SK-N-SH (cell line): ENCODE data around the gene HDDC2. TPM values are rescaled to one million over a fixed set of nuclear protein-coding genes. Genes with fewer than 3 reads are reported as not detected.

Experiments
- CTCF ChIA-PET: fragments of 300-600, 350-600 bp; formaldehyde crosslinking; extraction: SDS; loops from one replicate; lab custom pipeline; 2021; lab: Yijun Ruan, JAX
- POLR2A ChIA-PET: fragments of 350-600 bp; sonication (Branson Sonifier 250); formaldehyde crosslinking; extraction: SDS; loops from one replicate; lab custom pipeline; 2020; ENCODE audit warnings: antibody characterized with exemption, inconsistent platforms; lab: Yijun Ruan, JAX
- DNase-seq: peaks from one replicate; pipeline ENCODE4 v3.0.0; 2012
- H2AFZ ChIP-seq: fragments of 200-600 bp; sonication (generic); 2 replicates; pipeline ENCODE4 v1.8.1; 2016; ENCODE audit warnings: antibody characterized with exemption, mild to moderate bottlenecking, low read depth
- H3F3A ChIP-seq: fragments of 200-600 bp; sonication (generic); replicated peaks from 2 replicates; pipeline ENCODE3; 2016; ENCODE audit warnings: antibody characterized with exemption, mild to moderate bottlenecking; ENCODE audit not compliant: insufficient read depth
- H3K27ac ChIP-seq, 2 experiments: fragments of 200-500 bp in 1 of 2; fragments of 200-600 bp in 1 of 2; sonication (Bioruptor generic) in 1 of 2; sonication (generic), shearing (Covaris generic) in 1 of 2; 2 replicates each; pipeline versions ENCODE4 v1.5.1 to v1.6.1; 2014 to 2016; ENCODE audit warnings: low read depth in 2 of 2, inconsistent platforms in 1 of 2, low read length in 1 of 2, mild to moderate bottlenecking in 1 of 2, mixed read lengths in 1 of 2
- H3K27me3 ChIP-seq: fragments of 200-600 bp; sonication (generic), shearing (Covaris generic); 2 replicates; pipeline ENCODE4 v1.6.1; 2016; ENCODE audit warnings: mixed run types; ENCODE audit not compliant: insufficient read depth
- H3K36me3 ChIP-seq, 2 experiments: fragments of 200-500 bp in 1 of 2; fragments of 200-600 bp in 1 of 2; sonication (Bioruptor generic) in 1 of 2; sonication (generic) in 1 of 2; replicated peaks in 1 of 2; 2 replicates each; pipeline versions ENCODE3 to v1.5.1; 2014 to 2016; ENCODE audit warnings: low read length in 1 of 2, mild to moderate bottlenecking in 1 of 2; ENCODE audit not compliant: insufficient read depth in 2 of 2, control insufficient read depth in 1 of 2
- H3K4me1 ChIP-seq, 2 experiments: fragments of 200-500 bp in 1 of 2; fragments of 200-600 bp in 1 of 2; sonication (Bioruptor generic) in 1 of 2; sonication (generic), shearing (Covaris generic) in 1 of 2; 2 replicates each; pipeline versions ENCODE4 v1.5.1 to v1.6.1; 2014 to 2016; ENCODE audit warnings: low read depth in 1 of 2, low read length in 1 of 2, mixed run types in 1 of 2; ENCODE audit not compliant: insufficient read depth in 2 of 2, control insufficient read depth in 1 of 2
- H3K4me2 ChIP-seq: fragments of 200-600 bp; sonication (generic), shearing (Covaris generic); 2 replicates; pipeline ENCODE4 v1.6.1; 2017; ENCODE audit warnings: mixed run types
- H3K4me3 ChIP-seq, 2 experiments: fragments of 200-500 bp in 1 of 2; fragments of 200-600 bp in 1 of 2; sonication (Bioruptor generic) in 1 of 2; sonication (generic), shearing (Covaris generic) in 1 of 2; 2 replicates each; pipeline versions ENCODE4 v1.5.1 to v1.8.1; 2014 to 2016; ENCODE audit warnings: low read depth in 2 of 2, inconsistent platforms in 1 of 2, low read length in 1 of 2, mild to moderate bottlenecking in 1 of 2, mixed read lengths in 1 of 2, moderate library complexity in 1 of 2
- H3K79me2 ChIP-seq: fragments of 200-600 bp; sonication (generic); 2 replicates; pipeline ENCODE4 v1.8.1; 2017; ENCODE audit warnings: mild to moderate bottlenecking; ENCODE audit not compliant: insufficient read depth
- H3K9ac ChIP-seq: fragments of 200-600 bp; sonication (generic); 2 replicates; pipeline ENCODE4 v1.6.1; 2017; ENCODE audit warnings: mixed run types
- H3K9me2 ChIP-seq: fragments of 200-600 bp; sonication (generic); 2 replicates; pipeline ENCODE4 v1.6.1; 2017; ENCODE audit warnings: mixed run types
- H3K9me3 ChIP-seq: fragments of 200-600 bp; sonication (generic); 2 replicates; pipeline ENCODE4 v1.6.1; 2017; ENCODE audit warnings: mixed run types, mild to moderate bottlenecking, moderate library complexity
- H4K20me1 ChIP-seq: fragments of 200-600 bp; sonication (generic); 2 replicates; pipeline ENCODE4 v1.6.1; 2017; ENCODE audit warnings: mild to moderate bottlenecking, mixed run types; ENCODE audit not compliant: insufficient read depth
- CHD2 ChIP-seq: fragments of 150-350 bp; IDR thresholded peaks from 2 replicates; pipeline ENCODE4 v1.6.1; 2018; ENCODE audit warnings: low read length; ENCODE audit not compliant: partially characterized antibody
- GABPA ChIP-seq: IDR thresholded peaks from 2 replicates; pipeline ENCODE4 v1.4.0; 2012; ENCODE audit warnings: low read depth, mild to moderate bottlenecking
- GATA2 ChIP-seq: sonication (generic); formaldehyde crosslinking; IDR thresholded peaks from 2 replicates; pipeline ENCODE4 v1.5.0; 2020; ENCODE audit warnings: mild to moderate bottlenecking, missing genetic modification reagents
- MAX ChIP-seq: IDR thresholded peaks from 2 replicates; pipeline ENCODE4 v1.4.0; 2012; ENCODE audit warnings: low read depth
- MXI1 ChIP-seq: IDR thresholded peaks from 2 replicates; pipeline ENCODE4 v1.6.1; 2012; ENCODE audit warnings: mild to moderate bottlenecking, low read depth, low read length, improper control_type of control experiment
- NFIC ChIP-seq: IDR thresholded peaks from 2 replicates; pipeline ENCODE4 v1.4.0; 2012; ENCODE audit warnings: borderline replicate concordance
- NRF1 ChIP-seq: IDR thresholded peaks from 2 replicates; pipeline ENCODE4 v1.6.1; 2012; ENCODE audit warnings: low read depth, mild to moderate bottlenecking, low read length
- RAD21 ChIP-seq: IDR thresholded peaks from 2 replicates; pipeline ENCODE4 v1.6.1; 2012; ENCODE audit warnings: mild to moderate bottlenecking, low read length
- TCF12 ChIP-seq: IDR thresholded peaks from 2 replicates; pipeline ENCODE4 v1.4.0; 2012
- TEAD4 ChIP-seq: IDR thresholded peaks from 2 replicates; pipeline ENCODE4 v1.4.0; 2012; ENCODE audit warnings: mild to moderate bottlenecking, borderline replicate concordance; ENCODE audit not compliant: insufficient read depth
- WGBS: methylation state at CpG from one replicate; pipeline ENCODE4 v1.1.6; 2017; ENCODE audit warnings: low lambda C conversion rate; 5-methylcytosine and 5-hydroxymethylcytosine counted together
- polyA plus RNA-seq, 3 experiments: library from polyadenylated mRNA; depleted of rRNA; stranded (reverse); fragments of >200 nt; gene quantifications; 2 replicates each; pipeline ENCODE4 v1.2.3, GENCODE V29; 2012
- TF ChIP-seq, protein P1 (sequence below): IDR thresholded peaks from 2 replicates; pipeline ENCODE4 v1.6.1; 2012; ENCODE audit warnings: mild to moderate bottlenecking, low read depth, low read length, moderate library complexity
- TF ChIP-seq, protein P2 (sequence below): IDR thresholded peaks from 2 replicates; pipeline ENCODE4 v1.4.0; 2012; ENCODE audit warnings: low read depth, borderline replicate concordance

Gene HDDC2
- polyA plus RNA-seq, 1 of the 3 experiments (the other 2 are of a cell fraction) = 85.5 TPM

DNA sequence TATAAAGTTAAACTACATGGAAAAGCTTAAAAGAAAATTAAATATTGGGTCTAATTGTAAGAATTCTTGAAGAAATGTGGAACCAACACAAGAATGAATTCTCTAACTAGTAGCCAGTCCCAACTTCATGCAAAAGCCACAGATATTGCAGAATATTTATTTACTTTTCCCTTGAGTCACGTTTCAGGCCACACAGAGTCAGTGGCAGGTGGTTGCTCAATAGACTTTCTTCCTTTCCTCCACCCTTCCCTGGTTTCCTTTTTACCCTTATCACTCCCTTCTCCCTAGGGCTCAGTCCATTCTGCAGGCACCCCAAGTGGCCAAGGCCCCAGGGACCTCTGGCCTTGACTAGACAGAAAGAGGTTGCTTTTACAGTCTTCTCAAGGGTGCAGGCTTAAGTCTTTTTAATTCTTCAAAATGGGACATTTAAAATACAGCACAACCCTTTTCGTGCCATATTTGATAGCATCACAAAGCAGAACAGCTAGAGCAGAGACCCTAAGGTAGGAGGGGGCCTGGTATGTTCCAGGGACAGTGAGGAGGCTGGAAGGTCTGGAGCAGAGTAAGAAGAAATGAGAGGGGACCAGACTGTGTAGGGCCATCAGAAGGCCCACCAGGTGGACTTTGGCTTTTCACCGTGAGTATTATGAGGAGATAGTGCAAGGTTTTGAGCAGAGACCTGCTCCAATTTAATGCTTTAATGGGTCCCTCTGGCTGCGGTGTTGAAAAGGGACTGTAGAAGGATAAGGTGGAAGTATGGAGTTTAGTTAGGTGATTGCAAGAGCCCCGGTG lies 65.0 kb downstream of the HDDC2 start:
- H3K79me2 ChIP-seq = no peaks in the 10 kb centered on the region
- no peak overlapping the region for H3K4me2 ChIP-seq
- POLR2A ChIA-PET = no interaction called here
- H3K4me1 ChIP-seq = no peaks in the 10 kb centered on the region
- no peaks in the 10 kb centered on the region for H3K9me2 ChIP-seq
- no peak overlapping the region for H3K4me3 ChIP-seq
- no peaks in the 10 kb centered on the region for H3K9me3 ChIP-seq
- TF ChIP-seq CHD2 = no peak
- TF ChIP-seq, protein P1, sequence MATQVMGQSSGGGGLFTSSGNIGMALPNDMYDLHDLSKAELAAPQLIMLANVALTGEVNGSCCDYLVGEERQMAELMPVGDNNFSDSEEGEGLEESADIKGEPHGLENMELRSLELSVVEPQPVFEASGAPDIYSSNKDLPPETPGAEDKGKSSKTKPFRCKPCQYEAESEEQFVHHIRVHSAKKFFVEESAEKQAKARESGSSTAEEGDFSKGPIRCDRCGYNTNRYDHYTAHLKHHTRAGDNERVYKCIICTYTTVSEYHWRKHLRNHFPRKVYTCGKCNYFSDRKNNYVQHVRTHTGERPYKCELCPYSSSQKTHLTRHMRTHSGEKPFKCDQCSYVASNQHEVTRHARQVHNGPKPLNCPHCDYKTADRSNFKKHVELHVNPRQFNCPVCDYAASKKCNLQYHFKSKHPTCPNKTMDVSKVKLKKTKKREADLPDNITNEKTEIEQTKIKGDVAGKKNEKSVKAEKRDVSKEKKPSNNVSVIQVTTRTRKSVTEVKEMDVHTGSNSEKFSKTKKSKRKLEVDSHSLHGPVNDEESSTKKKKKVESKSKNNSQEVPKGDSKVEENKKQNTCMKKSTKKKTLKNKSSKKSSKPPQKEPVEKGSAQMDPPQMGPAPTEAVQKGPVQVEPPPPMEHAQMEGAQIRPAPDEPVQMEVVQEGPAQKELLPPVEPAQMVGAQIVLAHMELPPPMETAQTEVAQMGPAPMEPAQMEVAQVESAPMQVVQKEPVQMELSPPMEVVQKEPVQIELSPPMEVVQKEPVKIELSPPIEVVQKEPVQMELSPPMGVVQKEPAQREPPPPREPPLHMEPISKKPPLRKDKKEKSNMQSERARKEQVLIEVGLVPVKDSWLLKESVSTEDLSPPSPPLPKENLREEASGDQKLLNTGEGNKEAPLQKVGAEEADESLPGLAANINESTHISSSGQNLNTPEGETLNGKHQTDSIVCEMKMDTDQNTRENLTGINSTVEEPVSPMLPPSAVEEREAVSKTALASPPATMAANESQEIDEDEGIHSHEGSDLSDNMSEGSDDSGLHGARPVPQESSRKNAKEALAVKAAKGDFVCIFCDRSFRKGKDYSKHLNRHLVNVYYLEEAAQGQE = no peak
- no peak overlapping the region for H2AFZ ChIP-seq
- peaks cover 12% of the 10 kb centered on the region for H3K27me3 ChIP-seq
- DNase-seq = no peak
- no peaks in the 10 kb centered on the region for H3F3A ChIP-seq
- no peak overlapping the region for H3K9ac ChIP-seq
- no peaks in the 10 kb centered on the region for H4K20me1 ChIP-seq
- CTCF ChIA-PET = interaction anchor here (1.2 kb wide), 1 partner anchor 45 kb away, joined by 3 read pairs; no protein-coding TSS in a partner anchor
- no peaks in the 10 kb centered on the region for H3K36me3 ChIP-seq
- 22% methylated on average over 5 of the region's 5 CpGs for WGBS
- no peak overlapping the region for H3K27ac ChIP-seq

DNA sequence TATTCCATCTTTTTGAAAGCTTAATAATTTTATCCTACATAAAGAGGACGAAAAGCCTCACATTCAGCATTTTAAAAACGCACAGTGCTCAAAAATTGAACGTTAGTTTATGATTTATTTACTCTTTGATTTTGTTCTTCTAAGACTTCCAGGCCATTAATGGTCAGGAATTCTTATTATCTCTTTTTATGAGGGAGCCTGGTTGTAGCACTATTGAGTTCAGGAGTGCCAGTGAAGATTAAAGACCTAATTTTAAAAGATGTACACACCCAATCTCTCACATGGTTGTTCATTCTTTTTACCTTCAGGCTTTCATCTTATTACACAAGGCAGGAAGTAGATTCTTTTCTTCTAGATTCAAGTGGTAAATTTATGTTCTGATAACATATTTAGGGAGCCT lies 68.6 kb downstream of the HDDC2 start:
- no peak overlapping the region for H3K9ac ChIP-seq
- 6% methylated on average over 3 of the region's 3 CpGs for WGBS
- no peak for TF ChIP-seq RAD21
- no peak for TF ChIP-seq TEAD4
- no peak for TF ChIP-seq NRF1
- no peak for TF ChIP-seq CHD2
- TF ChIP-seq TCF12 = no peak
- no peak for TF ChIP-seq MXI1
- no peak for TF ChIP-seq MAX
- TF ChIP-seq NFIC = no peak
- no peak for TF ChIP-seq GABPA
- TF ChIP-seq, protein P2, sequence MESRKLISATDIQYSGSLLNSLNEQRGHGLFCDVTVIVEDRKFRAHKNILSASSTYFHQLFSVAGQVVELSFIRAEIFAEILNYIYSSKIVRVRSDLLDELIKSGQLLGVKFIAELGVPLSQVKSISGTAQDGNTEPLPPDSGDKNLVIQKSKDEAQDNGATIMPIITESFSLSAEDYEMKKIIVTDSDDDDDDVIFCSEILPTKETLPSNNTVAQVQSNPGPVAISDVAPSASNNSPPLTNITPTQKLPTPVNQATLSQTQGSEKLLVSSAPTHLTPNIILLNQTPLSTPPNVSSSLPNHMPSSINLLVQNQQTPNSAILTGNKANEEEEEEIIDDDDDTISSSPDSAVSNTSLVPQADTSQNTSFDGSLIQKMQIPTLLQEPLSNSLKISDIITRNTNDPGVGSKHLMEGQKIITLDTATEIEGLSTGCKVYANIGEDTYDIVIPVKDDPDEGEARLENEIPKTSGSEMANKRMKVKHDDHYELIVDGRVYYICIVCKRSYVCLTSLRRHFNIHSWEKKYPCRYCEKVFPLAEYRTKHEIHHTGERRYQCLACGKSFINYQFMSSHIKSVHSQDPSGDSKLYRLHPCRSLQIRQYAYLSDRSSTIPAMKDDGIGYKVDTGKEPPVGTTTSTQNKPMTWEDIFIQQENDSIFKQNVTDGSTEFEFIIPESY = no peak
- no peak for TF ChIP-seq GATA2 (CRISPR knock-in tag)
- TF ChIP-seq, all 33 proteins: peak for 0
- no peak overlapping the region for H3K27ac ChIP-seq
- H3K4me3 ChIP-seq = no peak overlapping the region
- no peaks in the 10 kb centered on the region for H4K20me1 ChIP-seq
- H3K4me1 ChIP-seq = no peaks in the 10 kb centered on the region
- no peak overlapping the region for H3K4me2 ChIP-seq
- peaks cover 12% of the 10 kb centered on the region for H3K27me3 ChIP-seq
- no peak for DNase-seq
- no peak overlapping the region for H2AFZ ChIP-seq
- POLR2A ChIA-PET = no interaction called here
- H3F3A ChIP-seq = no peaks in the 10 kb centered on the region
- no peaks in the 10 kb centered on the region for H3K79me2 ChIP-seq
- H3K9me2 ChIP-seq = no peaks in the 10 kb centered on the region
- CTCF ChIA-PET = no interaction called here
- no peaks in the 10 kb centered on the region for H3K9me3 ChIP-seq
- H3K36me3 ChIP-seq = no peaks in the 10 kb centered on the region
